Endometrium (tissue), 2 donors: ENCODE data around the gene VPS13D.

Source experiments
- FAIRE-seq: peaks from 2 replicates; lab custom pipeline; 2012; peaks lifted over from hg19 to GRCh38; lab: Jason Lieb, UNC
- donor health status: control.
- donor health status: control.

Gene VPS13D

GRCh38 chr1:12339811-12340543 is 110.1 kb downstream of the VPS13D start:
- peak; percentile 33 for FAIRE-seq

DNA sequence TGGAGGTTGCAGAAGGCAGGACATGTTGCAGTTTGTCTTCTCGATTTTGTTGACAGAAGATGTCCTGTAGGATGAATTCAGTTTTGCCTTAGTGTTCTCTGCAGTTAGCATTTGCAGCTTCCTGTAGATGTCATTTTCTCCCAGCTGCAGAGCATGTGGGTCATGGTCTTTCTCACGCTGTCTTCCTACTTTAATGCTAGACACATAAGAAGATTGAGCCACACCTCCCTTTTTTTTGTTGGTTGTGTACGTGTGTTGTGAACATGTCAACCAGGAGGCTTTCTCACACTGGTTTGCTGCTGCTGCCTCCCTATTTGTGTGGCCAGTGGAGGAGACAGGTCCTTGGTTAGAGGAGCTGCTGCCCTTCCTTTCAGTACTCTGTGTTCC is 110.7 kb downstream of the VPS13D start:
- FAIRE-seq = no peak

GRCh38 chr1:12341667-12342066 is 111.8 kb downstream of the VPS13D start:
- no peak for FAIRE-seq

- no peak for FAIRE-seq
Measured at GRCh38 chr1:12342401-12343003, 112.7 kb downstream of the VPS13D start.

- FAIRE-seq = no peak
Measured at GRCh38 chr1:12343823-12344487, 114.1 kb downstream of the VPS13D start.

GRCh38 chr1:12344596-12345349 is 114.9 kb downstream of the VPS13D start:
- FAIRE-seq = no peak

DNA sequence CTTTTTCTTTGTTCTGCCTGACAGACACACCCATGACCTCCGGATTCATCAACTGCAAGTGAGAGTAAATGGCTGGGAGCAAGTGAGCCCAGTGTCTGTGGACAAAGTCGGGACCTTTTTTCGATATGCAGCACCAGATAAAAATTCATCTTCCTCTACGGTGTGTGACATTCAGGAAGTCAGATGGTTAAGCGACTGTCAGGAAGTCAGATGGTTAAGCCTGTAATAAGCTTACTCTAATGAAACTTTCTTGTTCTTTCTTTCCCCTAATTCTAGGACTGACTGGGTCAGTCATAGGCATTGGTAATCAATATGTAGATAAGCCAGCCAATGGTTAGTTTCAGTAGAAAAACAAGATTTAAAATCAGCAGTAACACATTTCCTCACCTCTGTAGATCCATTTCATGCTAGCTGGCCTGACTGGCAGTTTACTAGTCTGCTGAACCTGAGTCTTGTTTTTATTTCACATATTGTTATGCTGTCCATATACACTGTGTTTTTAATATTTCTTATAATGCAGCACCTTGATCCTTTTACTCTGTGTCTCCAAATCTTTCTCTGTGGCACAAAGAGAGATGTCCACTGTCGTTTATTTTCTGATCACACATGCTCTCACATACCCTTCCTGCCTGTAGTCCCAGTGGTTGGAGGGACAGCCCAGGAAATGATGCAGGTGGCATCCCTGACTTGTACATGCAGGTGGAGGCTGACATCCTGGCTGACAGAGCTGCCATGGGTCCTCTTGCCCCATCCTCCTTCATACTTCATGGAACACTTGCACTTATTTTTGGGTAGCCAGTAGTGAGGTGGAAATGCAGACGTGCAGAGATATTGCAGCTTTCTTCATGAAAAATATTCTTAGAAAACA is 115.8 kb downstream of the VPS13D start:
- no peak for FAIRE-seq

GRCh38 chr1:12346483-12347151 is 116.8 kb downstream of the VPS13D start:
- FAIRE-seq = no peak

GRCh38 chr1:12348113-12348512 is 118.3 kb downstream of the VPS13D start:
- no peak for FAIRE-seq

GRCh38 chr1:12353981-12354380 is 124.2 kb downstream of the VPS13D start:
- no peak for FAIRE-seq

DNA sequence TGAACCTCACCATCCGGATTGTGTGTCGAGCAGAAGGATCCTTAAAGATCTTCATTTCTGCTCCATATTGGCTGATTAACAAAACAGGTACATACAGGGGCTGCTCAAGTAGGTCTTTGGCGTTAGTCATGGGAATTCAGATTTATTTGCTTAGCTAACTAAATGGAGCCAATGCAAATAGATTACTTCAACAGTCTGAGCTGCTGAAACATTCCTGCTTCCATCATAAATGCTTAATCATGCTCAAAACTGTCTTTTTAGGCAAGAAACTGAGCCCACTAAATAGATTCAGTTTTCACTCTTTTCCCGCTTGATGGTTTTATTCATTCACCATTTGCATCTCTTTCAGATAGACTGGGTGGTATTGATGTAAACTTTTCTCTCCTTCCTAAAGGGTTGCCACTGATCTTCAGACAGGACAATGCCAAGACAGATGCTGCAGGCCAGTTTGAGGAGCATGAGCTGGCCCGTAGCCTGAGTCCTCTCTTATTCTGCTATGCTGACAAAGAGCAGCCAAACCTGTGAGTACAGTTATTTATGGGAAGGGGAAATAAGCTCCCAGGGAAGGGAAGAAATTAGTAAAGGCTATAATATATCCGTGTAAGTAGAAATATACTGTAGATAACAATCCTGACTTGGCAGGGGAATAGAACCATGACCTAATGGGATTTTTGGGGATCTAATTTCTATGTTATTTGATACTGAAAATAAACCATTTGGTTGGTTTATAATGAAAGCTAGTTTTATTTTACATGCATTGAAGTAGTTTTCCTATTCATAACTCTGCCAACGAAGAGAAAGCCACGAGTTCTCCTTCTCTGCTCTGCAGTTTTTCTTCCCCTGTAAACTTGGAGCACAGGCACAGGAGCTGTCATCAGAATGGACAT is 126.4 kb downstream of the VPS13D start:
- no peak for FAIRE-seq

- FAIRE-seq = no peak
Measured at GRCh38 chr1:12358499-12358898, 128.7 kb downstream of the VPS13D start.

DNA sequence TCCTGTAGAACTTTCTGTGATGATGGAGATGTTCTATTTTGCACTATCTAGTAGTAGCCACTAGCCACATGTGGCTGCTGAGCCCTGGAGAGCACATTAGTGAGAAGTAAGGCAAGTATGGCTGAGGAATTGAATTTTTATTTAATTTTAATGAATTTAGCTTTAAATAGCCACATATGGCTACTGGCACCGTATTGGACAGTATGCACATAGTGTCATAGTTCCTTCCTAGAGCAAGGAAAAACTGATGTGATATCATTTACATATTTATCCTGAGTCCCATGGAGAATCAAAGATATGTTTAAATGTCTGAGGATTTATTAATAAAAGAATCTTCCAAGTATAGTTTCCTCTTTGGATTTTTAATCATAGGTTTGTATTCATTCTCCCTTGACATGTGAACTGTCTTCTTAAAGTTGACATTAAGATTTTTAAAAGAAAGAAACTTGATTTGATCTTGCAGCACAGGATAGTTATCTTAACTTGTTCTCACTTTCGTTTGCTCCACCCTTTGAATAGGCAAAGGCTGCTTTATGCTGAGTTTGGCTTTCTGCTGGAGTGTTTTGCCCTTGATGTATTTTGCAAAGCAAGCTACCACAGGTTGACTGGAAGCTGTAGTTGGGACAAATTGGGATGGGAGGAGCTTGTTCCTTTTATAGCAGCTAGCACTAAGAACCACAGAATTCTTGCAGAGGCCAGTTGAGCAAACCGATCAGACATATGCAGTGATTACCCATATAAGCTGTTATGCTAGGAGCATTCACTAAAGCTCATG is 129.7 kb downstream of the VPS13D start:
- FAIRE-seq = no peak

DNA sequence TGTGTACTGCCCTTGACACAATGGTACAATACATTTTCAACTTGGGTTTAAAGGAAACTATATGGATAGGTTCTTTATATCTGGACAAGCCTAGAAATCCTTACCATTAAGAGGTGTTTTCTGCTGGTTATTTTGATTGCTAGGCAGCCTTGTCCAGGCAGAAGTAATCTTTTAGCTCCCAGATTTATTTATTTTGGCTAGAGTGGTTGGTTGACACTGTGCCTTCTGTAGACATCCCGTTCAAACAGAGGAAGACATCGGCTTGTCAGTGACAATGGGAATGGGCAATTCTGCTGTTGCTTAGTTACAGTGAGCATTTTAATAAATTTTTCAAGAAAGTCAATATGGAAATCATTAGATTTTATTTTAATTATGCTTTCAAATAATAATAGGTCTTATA is 138.8 kb downstream of the VPS13D start:
- FAIRE-seq = no peak

DNA sequence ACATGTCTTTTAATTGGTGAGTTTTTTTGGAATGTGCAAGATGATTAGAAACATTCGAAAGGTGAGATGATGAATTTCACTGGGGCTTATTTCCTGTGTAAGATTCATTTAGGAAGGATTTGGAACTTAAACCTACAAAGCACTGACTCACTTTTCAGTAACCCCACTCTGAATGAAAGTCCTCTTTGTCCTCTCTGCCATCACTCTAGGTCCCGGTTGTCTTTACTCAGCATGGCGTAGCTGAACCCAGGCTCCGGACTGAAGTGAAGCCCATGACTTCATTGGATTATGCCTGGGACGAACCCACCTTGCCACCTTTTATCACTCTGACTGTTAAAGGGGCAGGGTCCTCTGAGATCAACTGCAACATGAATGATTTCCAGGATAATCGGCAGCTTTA is 139.4 kb downstream of the VPS13D start:
- FAIRE-seq = no peak

GRCh38 chr1:12370333-12370975 is 140.6 kb downstream of the VPS13D start:
- FAIRE-seq = peak; percentile 62

- no peak for FAIRE-seq
Measured at GRCh38 chr1:12371053-12371452, 141.2 kb downstream of the VPS13D start.

- no peak for FAIRE-seq
Measured at GRCh38 chr1:12372180-12372579, 142.3 kb downstream of the VPS13D start.

DNA sequence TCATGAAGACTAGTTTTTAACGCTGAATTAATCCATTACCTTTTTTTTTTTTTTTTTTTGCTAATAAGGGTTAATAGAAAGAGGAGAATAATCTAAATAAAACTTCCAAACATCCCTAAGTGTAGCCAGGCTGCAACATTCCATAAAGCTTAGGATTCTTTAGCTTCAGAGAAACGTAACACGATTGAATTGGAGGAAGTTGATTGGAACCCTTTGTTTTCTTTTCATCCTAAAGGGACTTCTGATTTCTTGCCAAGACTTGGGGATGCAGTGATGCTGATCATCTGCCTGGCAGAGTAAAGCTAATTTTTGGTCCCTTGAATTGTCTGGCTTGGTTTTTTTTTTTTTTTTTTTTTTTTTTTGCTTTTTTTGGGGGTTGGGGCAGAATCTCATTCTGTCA is 142.9 kb downstream of the VPS13D start:
- FAIRE-seq = no peak
